PC-9 (cell line): ENCODE data around the gene BEX3. TPM values are rescaled to one million over a fixed set of nuclear protein-coding genes. Genes with fewer than 3 reads are reported as not detected.

Experiments used
- BruUV-seq: library from RNA; stranded (reverse); fragments of 400-500 nt; replicated peaks from 2 replicates; lab custom pipeline; 2021; lab: Mats Ljungman, UMichigan
- CTCF ChIA-PET: fragments of 300-600 bp; sonication (Branson Sonifier 250); formaldehyde crosslinking; loops from one replicate; lab custom pipeline; 2022; ENCODE audit warnings: antibody characterized with exemption; lab: Charles Lee
- POLR2A ChIA-PET: fragments of 300-600 bp; sonication (Branson Sonifier 250); formaldehyde crosslinking; loops from one replicate; lab custom pipeline; 2022; ENCODE audit warnings: antibody characterized with exemption; ENCODE audit not compliant: unreplicated experiment; lab: Charles Lee
- DNase-seq, 2 experiments: peaks; one replicate each; pipeline versions ENCODE4 v3.0.0 to v3.0.0-alpha.2; 2015 to 2022; ENCODE audit warnings: mixed read lengths in 1 of 2
- H2AFZ ChIP-seq: fragments of 200-600 bp; sonication (generic); 2 replicates; pipeline ENCODE4 v1.8.1; 2017; ENCODE audit warnings: antibody characterized with exemption
- H3F3A ChIP-seq: fragments of 200-600 bp; sonication (generic); 2 replicates; pipeline ENCODE4 v1.8.1; 2017; ENCODE audit warnings: antibody characterized with exemption, mild to moderate bottlenecking, low read depth; ENCODE audit not compliant: insufficient read depth
- H3K27ac ChIP-seq: fragments of 200-600 bp; sonication (generic); 2 replicates; pipeline ENCODE4 v1.6.1; 2016; ENCODE audit warnings: mixed run types
- H3K27me3 ChIP-seq: fragments of 200-600 bp; sonication (generic); 2 replicates; pipeline ENCODE4 v1.6.1; 2016; ENCODE audit warnings: low read depth, mixed run types; ENCODE audit not compliant: insufficient read depth
- H3K36me3 ChIP-seq: fragments of 200-600 bp; sonication (generic); 2 replicates; pipeline ENCODE4 v1.6.1; 2016; ENCODE audit warnings: low read depth, mixed run types
- H3K4me1 ChIP-seq: fragments of 200-600 bp; sonication (generic); replicated peaks from 2 replicates; pipeline ENCODE4 v1.6.1; 2016; ENCODE audit warnings: mixed run types; ENCODE audit not compliant: insufficient read depth
- H3K4me2 ChIP-seq: fragments of 200-600 bp; sonication (generic); 2 replicates; pipeline ENCODE4 v1.6.1; 2017; ENCODE audit warnings: mixed run types
- H3K4me3 ChIP-seq: fragments of 200-600 bp; sonication (generic); 2 replicates; pipeline ENCODE4 v1.6.1; 2016; ENCODE audit warnings: mixed run types
- H3K79me2 ChIP-seq: fragments of 200-600 bp; sonication (generic); 2 replicates; pipeline ENCODE4 v1.6.1; 2017; ENCODE audit warnings: low read depth, mixed run types
- H3K9me2 ChIP-seq: fragments of 200-600 bp; sonication (generic); 2 replicates; pipeline ENCODE4 v1.8.1; 2017; ENCODE audit warnings: mild to moderate bottlenecking; ENCODE audit not compliant: insufficient read depth
- H3K9me3 ChIP-seq: fragments of 200-600 bp; sonication (generic); 2 replicates; pipeline ENCODE4 v1.8.1; 2016; ENCODE audit warnings: low read depth; ENCODE audit not compliant: insufficient read depth
- H4K20me1 ChIP-seq: fragments of 200-600 bp; sonication (generic); 2 replicates; pipeline ENCODE4 v1.8.1; 2017; ENCODE audit not compliant: insufficient read depth
- EZH2 ChIP-seq: fragments of 200-600 bp; sonication (generic); IDR thresholded peaks from 2 replicates; pipeline ENCODE4 v1.8.0; 2017; ENCODE audit warnings: antibody characterized with exemption, low read depth
- intact Hi-C: fragments of 100-400 bp; cut with micrococcal nuclease; formaldehyde crosslinking; loops from one replicate; pipeline ENCODE4 v1.10.0; 2022; ENCODE audit not compliant: unreplicated experiment
- total RNA-seq: library from RNA; stranded (reverse); gene quantifications from 2 replicates; pipeline ENCODE4 v1.2.3, GENCODE V29; 2021
- TF ChIP-seq, protein P1 (sequence below): fragments of 200-600 bp; sonication (generic); conservative IDR thresholded peaks from 2 replicates; pipeline ENCODE4 v1.6.1; 2017; ENCODE audit warnings: mixed run types, antibody characterized with exemption, mild to moderate bottlenecking, moderate library complexity

Gene BEX3
- total RNA-seq, 1 experiment from 2014 or later: 120 TPM

DNA sequence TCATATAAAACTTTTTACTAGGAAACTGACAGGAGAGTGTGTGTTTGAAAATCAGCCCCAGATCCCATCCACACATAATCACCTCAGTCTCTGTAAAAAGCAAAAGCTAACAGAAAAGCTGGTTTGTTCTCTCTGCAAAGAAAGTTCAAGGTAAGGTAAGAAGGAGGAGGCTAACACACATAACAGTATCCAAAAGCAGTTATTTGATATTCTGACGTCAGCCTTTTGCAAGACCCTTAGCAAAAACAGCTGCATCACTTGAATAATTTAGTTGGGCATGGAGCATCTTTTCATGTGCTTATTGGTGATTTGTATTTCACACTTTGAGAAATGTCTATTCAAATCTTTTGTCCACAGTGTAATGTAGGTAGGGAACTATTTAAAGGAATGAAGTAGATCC, 14.5 kb upstream of the BEX3 start:
- Histone ChIP-seq H3K4me3 (no peak overlapping the region), H3K79me2 (peaks cover 7% of the 10 kb centered on the region; the same call in 1 of the 2 replicates), H3K4me2 (no peak overlapping the region), H3F3A (no peaks in the 10 kb centered on the region), H3K9me2 (no peaks in the 10 kb centered on the region), H4K20me1 (no peaks in the 10 kb centered on the region), H3K27ac (no peak overlapping the region), H3K27me3 (no peaks in the 10 kb centered on the region), H3K36me3 (no peaks in the 10 kb centered on the region), H2AFZ (no peak overlapping the region), H3K9me3 (no peaks in the 10 kb centered on the region), H3K4me1 (peaks cover 21% of the 10 kb centered on the region)
- no peak for DNase-seq
- intact Hi-C loops: no loop called here
- no peak for TF ChIP-seq EZH2
- TF ChIP-seq, protein P1, sequence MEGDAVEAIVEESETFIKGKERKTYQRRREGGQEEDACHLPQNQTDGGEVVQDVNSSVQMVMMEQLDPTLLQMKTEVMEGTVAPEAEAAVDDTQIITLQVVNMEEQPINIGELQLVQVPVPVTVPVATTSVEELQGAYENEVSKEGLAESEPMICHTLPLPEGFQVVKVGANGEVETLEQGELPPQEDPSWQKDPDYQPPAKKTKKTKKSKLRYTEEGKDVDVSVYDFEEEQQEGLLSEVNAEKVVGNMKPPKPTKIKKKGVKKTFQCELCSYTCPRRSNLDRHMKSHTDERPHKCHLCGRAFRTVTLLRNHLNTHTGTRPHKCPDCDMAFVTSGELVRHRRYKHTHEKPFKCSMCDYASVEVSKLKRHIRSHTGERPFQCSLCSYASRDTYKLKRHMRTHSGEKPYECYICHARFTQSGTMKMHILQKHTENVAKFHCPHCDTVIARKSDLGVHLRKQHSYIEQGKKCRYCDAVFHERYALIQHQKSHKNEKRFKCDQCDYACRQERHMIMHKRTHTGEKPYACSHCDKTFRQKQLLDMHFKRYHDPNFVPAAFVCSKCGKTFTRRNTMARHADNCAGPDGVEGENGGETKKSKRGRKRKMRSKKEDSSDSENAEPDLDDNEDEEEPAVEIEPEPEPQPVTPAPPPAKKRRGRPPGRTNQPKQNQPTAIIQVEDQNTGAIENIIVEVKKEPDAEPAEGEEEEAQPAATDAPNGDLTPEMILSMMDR: no peak
- ChIA-PET POLR2A (no interaction called here), CTCF (interaction anchor here (0.8 kb wide), 1 partner anchor 638 kb away, joined by 3 read pairs; no protein-coding TSS in a partner anchor)
- no TSS peak for BruUV-seq

DNA sequence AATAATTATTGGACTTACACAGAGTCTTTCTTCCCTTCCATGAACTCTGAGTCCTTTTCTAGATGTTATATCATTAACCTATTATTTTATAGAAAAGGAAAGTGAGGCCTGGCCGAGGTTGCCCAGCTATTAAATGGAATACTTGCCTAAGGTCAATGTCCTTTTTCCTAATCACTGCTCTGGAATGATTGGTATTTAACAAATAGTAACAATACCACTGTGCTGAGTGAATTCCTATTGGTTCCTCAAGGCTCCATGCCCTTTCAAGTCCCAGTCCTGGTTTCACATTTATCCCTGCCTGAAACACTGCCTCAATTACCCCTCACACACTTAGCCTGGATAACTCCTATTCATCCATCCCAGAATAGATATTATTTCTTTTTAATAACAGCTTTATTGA, 13.9 kb upstream of the BEX3 start:
- Histone ChIP-seq H3K27me3 (no peaks in the 10 kb centered on the region), H4K20me1 (no peaks in the 10 kb centered on the region), H3K4me3 (no peak overlapping the region), H3F3A (no peaks in the 10 kb centered on the region), H3K9me3 (no peaks in the 10 kb centered on the region), H3K27ac (no peak overlapping the region), H3K36me3 (no peaks in the 10 kb centered on the region), H3K9me2 (no peaks in the 10 kb centered on the region), H3K79me2 (peaks cover under 1% of the 10 kb centered on the region; the same call in 1 of the 2 replicates), H3K4me2 (peak overlapping the region; percentile 17), H3K4me1 (peaks cover 18% of the 10 kb centered on the region), H2AFZ (no peak overlapping the region)
- intact Hi-C loops: no loop called here
- CTCF ChIA-PET: interaction anchor here (0.8 kb wide), 1 partner anchor 639 kb away, joined by 3 read pairs; no protein-coding TSS in a partner anchor
- no TSS peak for BruUV-seq
- POLR2A ChIA-PET: no interaction called here
- TF ChIP-seq, protein P1: no peak
- TF ChIP-seq EZH2: no peak
- DNase-seq: peak in 1 of 2 experiments; percentile 53

DNA sequence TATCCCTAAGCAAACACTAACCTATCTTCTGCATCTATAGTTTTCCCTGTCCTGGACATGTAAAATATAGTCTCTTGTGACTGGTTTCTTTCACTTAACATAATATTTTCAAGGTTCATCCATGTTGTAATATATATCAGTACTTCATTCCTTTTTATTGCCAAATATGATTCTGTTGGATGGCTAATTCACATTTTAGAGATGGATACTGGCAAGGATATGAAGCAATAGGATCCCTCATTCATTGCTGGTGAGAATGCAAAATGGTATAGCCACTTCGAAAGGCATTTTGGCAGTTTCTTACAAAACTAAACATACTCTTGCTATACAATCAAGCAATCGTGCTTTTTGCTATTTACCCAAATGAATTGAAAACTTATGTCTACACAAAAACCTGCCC, 13.3 kb upstream of the BEX3 start:
- Histone ChIP-seq H3K4me2 (peak overlapping the region; percentile 17; the same call in 1 of the 2 replicates), H3K27me3 (no peaks in the 10 kb centered on the region), H2AFZ (no peak overlapping the region), H3K27ac (no peak overlapping the region), H3F3A (no peaks in the 10 kb centered on the region), H3K36me3 (no peaks in the 10 kb centered on the region), H3K4me3 (no peak overlapping the region), H3K9me2 (no peaks in the 10 kb centered on the region), H3K9me3 (no peaks in the 10 kb centered on the region), H3K4me1 (peaks cover 12% of the 10 kb centered on the region), H3K79me2 (no peaks in the 10 kb centered on the region), H4K20me1 (no peaks in the 10 kb centered on the region)
- no TSS peak for BruUV-seq
- intact Hi-C loops: no loop called here
- ChIA-PET POLR2A (no interaction called here), CTCF (no interaction called here)
- DNase-seq: no peak
- TF ChIP-seq, protein P1: no peak
- TF ChIP-seq EZH2: no peak
